C4-2B (cell line): ENCODE data around the gene SRBD1.

Source experiments
- ZFX ChIP-seq: fragments of 450-650 bp; IDR thresholded peaks from 2 replicates; pipeline ENCODE4 v1.6.1; 2017
- TF ChIP-seq, protein P1 (sequence below): fragments of 450-650 bp; conservative IDR thresholded peaks from 2 replicates; pipeline ENCODE4 v1.5.1; 2017; ENCODE audit warnings: mild to moderate bottlenecking

GRCh38 chr2:45623098-45623497, 12.0 kb upstream of the SRBD1 start:
- TF ChIP-seq, protein P1, sequence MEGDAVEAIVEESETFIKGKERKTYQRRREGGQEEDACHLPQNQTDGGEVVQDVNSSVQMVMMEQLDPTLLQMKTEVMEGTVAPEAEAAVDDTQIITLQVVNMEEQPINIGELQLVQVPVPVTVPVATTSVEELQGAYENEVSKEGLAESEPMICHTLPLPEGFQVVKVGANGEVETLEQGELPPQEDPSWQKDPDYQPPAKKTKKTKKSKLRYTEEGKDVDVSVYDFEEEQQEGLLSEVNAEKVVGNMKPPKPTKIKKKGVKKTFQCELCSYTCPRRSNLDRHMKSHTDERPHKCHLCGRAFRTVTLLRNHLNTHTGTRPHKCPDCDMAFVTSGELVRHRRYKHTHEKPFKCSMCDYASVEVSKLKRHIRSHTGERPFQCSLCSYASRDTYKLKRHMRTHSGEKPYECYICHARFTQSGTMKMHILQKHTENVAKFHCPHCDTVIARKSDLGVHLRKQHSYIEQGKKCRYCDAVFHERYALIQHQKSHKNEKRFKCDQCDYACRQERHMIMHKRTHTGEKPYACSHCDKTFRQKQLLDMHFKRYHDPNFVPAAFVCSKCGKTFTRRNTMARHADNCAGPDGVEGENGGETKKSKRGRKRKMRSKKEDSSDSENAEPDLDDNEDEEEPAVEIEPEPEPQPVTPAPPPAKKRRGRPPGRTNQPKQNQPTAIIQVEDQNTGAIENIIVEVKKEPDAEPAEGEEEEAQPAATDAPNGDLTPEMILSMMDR: no peak
- TF ChIP-seq ZFX: no peak
